NCI-H1092 (cell line): ENCODE results near the gene CHST11.
"Not testable (repeated sequence)": the region's sequence is repeated elsewhere in the genome, so short reads cannot be mapped to it uniquely, and the experiment has no call there.

Experiments
- DNase-seq: peaks from one replicate; lab custom pipeline; 2025; lab: John Stamatoyannopoulos, UW

The CHST11 gene

DNA sequence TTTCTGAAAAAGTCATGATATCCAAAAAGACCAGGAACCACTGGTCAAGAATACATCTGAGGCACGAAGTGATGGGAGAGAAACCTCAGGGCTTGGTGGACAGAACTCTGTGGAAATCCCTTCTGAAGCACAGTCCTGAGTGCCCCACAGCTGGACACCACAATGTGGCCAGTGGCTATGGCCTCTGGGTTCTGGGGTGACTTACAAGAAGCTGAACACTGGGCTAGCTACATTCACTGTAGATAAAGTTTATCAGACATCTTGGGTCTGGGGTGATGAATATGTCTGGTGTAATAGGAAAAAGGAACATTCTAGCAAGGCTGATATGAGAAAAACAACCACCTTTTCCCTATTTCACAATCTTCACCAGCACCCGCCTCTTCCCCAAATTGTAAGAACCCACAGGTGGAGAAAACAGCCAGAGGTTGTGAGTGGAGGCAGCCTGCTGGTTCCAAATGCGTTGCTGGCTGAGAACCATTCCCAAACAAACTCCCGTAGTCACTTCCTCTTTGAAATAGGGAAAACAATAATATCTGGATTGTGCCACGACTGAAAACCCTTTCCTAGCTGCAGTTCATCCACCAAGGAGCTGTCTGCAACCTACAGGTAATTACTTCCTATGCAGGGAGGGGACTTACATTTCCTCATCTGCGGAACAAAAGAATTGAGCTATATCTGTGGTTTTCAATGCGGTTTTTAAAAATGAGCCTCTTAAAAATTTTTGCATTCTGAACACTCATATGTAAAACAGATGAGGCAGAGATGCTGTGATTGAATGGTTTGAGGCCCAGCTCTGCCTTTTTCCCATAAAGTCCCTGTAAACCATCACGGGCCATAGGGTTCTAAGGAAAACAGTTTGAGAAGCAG lies 307.7 kb downstream of the CHST11 start:
- no peak for DNase-seq

DNA sequence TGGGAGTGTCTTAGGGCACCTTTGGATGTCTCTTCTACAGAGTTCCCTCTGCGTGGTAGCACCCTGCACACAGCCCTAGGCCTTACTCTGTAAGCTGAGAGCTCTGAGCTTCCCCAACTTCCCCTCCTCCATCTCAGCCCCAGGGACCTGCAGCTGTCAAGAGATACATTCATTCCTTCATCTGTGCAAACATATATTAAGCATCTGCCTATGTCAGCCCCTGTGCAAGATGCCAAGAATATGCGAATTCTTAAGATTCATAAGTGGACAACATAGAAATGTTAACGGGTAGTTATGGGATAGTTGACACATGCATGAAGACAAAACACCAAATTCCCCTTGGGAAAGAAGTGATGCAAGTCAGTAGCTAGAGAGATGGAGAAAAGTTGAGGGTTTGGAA lies 310.5 kb downstream of the CHST11 start:
- no peak for DNase-seq

DNA sequence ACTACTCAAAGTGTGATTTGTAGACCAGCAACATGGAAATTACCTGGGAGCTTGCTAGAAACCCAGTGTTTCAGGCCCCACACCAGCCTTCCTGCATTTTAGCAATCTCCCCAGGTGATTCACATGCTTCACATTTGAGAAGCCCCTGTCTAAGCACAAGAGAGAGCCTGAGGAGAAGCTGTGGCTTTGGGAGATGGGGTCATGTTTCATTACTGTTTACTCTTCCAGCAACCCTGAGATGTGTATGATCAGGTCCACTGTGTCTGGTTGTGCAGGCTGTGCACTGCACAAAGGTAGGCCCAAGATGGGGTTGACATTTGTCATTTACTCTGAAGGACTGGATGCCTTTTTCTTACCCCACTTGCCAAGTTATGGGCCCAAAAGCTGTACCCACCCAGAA lies 311.3 kb downstream of the CHST11 start:
- DNase-seq, result no peak

DNA sequence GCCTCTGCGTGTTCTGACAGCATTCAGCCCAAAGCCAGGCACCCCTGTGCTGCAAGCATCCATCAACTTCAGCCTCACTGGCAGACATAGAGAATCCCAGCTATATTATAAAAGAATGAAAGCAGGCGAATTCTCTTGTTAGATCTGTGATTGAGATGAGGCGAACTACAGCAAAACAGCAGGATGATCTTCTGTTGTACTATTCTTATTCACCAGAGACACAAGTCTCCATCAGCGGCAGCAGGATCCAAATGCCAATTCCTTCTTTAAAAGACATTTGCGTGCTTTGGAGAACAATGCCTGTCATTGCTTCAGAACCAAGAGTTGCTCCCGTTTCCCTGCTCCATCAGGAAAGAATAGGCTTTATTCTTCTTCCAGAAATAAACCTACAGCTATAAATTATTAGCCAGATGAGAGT lies 312.4 kb downstream of the CHST11 start:
- DNase-seq, result no peak

DNA sequence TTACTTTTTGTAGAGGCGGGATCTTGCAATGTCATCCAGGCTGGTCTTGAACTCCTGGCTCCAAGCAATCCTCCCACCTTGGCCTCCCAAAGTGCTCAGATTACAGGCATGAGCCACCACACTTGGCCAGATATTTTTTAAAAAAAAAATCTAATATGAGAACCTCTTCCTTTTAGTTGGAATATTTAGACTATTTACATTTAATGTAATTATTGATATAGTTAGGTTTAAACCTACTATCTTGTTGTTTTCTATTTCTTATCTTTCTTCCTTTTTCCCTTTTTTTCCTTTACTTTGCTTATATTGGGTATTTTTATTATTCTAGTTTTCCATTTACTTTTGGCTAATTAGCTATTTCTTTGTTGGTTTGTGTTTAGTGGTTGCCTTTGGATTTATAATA lies 315.6 kb downstream of the CHST11 start:
- DNase-seq, result no peak

DNA sequence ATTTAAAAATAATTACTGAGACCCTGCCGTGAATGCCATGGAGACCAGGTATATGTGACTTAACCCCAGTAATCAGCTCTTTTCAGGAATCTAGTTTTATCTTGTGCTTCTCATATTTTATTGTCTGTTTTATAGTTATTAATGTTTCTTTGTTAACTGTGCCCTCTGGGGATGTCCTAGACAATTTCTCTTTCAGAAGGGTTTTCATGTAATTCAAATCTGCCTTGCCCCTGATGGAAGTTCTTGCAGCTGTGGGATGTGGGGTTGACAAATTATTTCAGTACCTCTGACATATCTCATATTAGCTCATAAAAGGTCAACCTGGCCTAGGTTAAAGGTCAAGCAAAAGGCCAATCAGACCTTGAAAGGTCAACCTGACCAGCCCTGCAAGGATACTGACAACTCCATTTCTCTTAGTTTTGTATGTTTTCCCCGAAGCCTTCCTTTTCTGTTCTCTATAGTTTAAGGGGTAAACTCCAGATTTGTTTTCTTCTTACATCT lies 319.0 kb downstream of the CHST11 start:
- DNase-seq, result no peak

DNA sequence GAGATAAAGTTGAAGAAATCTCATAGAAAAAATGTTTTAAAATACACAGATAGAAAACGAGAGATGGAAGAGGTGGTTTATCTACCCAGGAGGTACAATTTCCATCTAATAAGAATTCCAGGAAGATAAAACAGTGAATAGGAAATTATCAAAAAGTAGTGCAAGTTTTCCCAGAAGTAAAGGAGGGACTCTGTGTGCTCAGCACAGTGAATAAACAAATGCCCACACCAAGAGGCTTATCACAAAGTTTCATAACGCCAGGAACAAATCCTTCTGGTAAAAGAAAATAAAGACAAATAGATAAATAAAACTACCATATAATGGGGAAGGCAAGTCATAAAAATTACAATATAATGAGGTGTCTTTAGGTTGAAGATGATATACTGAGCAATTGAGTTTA lies 322.4 kb downstream of the CHST11 start:
- no peak for DNase-seq

DNA sequence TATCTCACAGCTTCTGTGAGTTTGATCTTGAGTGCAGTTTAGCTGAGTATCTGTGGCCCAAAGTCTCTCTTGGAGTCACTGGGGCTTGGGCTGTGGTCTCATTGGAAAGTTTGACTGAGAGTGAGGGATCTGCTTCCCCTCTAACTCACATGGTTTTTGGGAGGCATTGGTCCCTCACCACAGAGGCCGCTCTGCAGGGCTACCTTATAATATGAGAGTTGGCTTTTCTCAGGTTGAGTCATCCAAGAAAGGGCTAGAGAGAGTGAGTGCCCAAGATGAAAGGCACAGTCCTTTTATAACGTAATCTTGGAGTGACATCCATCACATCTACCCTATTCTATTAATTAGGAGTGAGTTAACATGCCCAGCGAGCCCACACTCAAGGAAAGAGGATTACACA lies 325.5 kb downstream of the CHST11 start:
- DNase-seq, result no peak

DNA sequence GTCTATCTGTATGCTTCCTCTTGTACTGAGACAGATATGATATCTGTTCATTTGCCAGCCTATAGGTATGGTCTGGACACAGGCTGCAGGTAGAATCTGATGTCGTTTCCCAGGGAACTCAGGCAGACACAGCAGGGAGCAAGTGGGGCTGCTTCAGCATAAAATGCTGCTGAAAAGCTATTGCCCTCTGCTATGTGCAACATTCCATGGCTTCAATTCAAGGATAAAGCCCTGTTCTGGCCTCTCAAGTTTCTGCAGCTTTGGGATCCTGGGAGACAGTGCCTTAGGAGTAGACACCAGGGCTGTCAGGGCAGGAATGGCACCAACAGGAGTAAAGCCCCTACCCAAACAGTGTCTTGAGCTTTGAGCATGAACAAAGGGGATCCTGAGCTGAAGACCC lies 327.8 kb downstream of the CHST11 start:
- no peak for DNase-seq

DNA sequence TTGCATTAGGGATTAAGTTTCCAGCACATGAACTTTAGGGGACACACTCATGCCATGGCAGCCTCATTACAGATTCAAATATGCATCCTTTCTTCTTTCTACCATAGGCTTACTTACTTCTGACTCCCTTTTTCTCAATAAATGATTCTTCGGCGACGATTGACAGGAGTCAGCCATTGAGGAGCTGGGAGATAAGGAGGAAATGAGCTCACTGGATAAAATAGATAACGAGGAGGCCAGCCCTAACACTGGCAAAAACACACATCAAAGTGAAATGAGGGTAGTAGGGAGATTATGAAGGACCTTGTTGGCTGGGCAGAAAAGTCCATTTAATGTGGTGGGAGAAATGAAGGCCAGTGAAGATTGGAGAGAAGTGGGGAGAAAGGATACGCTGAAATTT lies 329.1 kb downstream of the CHST11 start:
- DNase-seq, result no peak

DNA sequence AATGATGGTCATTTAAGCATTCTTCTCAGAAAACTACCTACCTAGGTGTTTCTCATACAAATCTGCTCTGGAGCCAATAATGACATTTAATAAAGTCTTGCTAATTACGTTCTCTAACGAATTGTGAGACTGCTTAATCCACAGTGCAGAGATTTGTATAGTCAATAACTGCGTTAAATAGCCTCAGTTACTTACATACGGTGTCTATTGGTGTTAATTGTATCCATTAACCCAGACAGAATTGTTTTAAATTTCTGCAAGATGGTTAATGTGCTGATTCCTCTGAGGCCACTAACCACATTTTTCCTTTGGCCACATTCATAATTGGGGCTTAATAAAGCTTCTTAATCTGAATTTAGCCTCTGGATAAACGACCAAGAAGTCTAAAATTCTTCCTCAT lies 329.6 kb downstream of the CHST11 start:
- no peak for DNase-seq

DNA sequence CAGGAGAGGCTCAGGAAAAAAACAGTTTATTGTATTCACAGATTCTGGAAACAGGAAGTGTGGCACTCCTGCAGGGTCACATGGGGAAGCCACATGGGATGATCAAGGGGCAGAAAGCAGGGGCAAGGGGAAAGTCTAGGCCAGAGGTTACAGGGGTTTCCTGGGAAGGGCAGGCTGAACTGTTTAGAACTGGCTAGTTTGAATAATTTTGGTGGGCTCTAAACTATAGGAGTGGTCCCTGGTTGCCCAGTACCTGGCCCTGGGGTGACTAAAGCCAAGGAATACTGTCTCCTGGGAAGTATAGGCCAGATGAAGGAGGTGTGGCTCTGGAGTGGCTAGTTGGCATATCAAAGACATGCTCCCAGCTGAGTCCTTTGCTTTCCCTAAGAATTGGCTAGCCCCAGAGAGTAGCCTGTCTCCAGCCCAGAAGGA lies 332.1 kb downstream of the CHST11 start:
- no peak for DNase-seq

DNA sequence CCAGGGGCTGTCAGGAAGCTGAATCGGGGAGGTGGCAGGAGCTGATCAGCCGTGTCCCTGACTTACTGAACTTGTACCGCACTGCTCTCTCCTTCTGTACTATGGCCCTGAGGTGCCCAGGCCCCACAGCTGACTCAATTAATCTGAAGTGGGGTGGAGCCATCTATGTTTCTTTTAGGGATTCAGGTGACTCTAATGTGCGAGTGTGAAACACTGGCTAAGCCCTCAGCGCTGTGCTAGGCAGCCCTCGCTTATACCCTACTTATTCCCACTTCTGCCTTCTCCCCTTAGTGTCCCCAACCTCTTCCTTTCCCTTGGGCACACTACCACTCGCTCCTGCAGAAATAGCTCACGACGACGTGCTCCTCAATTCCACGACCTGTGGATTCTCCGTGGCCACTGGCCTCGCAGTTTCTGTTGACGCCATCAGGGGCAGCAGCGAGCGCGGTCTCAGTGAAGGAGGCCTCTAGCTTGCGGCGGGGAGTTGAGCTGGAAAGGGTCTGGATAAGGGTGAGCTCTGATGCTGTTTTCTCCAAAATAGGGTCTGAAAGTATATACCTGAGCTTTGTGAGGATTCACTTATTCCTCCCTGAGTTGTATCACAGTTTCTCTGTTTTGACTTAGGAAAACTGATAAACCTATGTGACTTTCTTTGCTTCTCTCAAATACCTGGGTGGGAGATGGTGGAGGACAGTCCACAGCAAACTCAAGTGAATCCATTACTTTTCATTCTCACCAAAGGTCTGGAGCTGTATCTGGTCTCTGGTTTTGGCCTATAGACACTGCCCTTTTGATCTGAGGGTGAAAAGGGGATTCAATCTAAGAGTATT lies 333.8 kb downstream of the CHST11 start:
- DNase-seq, result no peak

DNA sequence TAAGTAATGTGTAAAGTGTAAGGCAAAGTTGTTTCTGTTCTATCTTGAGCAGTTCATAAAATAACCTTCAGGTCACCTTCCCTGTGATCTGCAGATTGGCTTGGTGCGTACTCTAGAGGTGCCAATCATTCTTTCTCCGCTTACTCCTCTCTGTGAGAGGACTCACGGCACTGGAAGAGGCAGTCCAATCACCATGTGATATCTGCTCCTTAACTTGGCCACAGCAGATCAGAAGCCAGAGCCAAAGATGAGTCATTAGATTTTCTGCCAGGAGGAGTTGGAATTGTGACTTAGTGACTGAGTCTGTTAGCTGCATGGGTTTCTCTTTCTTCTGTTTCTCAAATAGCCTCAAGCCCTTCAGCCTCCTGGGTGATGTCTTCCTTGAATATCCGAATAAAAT lies 335.8 kb downstream of the CHST11 start:
- DNase-seq, result no peak

DNA sequence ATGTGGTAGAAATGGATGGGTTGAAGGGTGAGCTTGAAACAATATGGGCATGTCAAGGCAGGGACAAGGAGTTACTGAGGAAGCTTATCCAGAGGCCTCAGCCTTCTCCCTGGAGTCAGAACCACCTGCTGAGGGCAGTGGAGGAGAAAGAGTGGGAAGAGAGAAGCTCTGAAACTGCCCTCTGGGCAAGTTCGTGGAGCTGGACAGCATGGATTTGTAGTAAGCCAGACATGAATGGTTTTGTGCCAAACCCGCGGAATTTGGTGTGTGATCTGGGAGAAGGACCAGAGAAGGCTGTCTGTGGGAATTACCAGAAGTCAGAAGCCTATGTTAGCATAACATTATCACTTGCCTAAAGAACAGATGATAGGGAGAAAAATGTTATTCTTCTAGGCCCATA lies 336.5 kb downstream of the CHST11 start:
- DNase-seq, result no peak

DNA sequence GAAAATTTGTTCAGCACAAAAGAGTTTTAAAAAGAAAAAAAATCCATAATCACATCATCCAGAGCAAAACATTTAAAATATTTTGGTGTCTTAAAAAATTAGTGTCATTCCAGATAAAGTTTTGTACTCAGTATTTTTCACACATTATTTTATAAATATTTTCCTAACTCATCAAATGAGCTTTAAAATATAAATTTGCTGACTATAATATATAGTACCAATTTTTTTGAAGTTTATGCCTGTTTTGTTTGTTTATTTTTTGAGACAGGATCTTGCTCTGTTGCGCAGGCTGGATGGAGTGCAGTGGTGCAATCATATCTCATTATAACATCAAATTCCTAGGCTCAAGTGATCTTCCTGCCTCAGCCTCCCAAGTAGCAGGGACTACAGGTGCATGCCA lies 337.2 kb downstream of the CHST11 start:
- DNase-seq, result no peak

DNA sequence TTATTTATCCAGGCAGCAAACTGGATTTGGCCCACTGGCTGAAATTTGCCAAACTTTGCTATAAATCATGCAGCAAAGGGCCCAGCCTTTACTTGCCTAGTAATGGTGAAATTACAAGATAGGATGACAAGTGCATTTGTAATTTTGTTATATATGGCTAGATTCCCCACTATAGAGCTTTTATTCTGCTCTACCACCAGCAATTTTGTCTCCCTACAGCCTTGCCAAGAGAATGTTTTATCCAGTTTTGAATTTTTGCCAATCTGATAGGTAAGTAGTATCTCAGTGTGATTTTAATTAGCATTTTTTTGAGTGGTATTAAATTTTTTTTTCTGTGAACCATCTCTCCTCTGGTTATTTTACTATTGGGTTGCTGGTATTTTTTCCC lies 339.7 kb downstream of the CHST11 start:
- no peak for DNase-seq

DNA sequence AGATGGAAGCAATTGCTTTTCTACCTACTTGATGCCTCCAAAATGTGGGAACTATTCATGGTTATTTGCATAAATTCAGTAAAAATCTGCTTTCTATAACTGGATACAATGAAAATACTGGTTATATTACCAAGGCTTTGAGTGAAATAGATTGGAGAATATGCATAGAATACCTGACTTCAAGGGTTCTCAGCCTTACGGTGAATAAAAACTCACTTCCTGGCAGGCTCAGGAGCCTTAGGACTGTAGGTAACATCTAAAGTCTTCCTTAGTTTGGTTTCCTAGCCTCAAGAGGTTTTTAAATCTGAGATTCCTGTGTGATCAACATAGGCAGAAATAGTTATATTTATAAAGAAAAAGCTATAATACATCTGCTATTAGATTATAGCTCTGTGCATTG lies 342.7 kb downstream of the CHST11 start:
- DNase-seq, result no peak

DNA sequence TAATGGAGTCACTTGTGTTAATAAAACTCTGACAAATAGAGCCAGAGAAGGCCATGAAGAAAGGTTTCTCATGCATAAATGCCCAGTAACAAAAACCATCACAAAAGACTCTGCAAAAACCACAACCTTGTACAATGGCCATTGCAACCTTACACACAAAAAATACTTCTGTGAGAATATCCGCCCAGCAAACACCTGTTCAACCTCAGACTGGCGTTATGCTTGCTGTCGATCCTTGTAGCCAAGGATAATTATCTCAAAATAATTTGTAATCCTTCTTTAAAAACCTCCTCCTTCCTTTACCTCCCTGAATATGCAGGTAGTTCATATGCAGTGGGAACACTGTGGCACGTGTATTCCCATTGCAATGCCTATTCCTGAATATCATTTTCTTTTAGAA lies 344.3 kb downstream of the CHST11 start:
- DNase-seq, result no peak

DNA sequence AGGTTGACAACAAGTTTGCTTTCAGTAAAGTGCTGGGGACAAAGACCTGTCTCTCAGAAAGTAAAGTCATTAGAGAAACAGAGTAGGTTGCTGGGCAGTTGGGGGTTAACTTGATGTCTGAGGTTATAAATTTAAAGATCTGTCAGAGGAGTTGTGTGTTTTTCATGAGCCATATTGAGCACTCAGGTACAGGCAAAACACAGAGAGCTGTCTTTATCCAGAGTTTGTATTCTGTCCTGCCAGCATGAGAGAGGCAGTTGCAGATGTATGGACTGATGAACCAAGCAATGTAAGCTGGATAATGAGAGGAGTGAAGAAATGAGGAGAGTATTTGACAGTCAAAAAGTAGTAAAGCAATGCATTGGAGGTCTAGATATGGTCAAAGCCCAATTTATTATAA lies 344.7 kb downstream of the CHST11 start:
- no peak for DNase-seq

DNA sequence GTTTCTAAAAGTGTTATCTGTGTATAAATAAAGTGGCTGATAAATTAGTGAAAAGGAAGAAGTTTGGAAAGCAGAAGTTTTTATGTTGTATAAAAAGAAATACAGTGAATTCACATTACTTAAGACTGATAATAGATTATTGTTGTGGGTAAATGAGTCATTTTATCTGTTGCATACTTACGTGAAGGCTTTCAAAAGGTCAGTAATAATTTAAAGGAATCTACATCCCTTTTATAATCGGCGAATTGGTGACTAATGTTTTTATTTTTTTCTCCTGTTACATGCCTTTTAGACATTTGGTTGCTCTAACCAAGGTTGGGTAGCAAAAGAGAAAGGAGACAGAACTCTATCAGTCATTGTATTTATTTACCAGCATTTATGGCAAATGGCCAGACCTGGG lies 345.5 kb downstream of the CHST11 start:
- DNase-seq, result no peak

DNA sequence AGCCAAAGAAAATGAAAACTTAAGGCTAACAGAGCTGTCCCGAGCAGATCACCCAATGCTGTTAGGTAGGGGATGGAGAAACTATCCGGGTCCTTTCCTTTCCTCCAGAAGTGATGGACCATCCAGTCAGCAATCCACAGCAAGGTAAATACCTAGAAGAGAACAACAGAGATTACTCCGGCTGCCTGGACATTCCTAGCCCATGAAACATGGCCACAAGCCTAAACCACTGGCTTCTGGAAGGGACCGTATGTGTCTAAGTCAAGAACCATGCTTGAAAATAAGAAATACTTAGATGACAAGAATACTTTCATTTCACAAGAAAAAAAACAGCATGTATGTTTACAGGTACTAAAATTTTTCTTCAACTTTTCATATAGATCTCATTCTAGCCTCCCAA lies 348.4 kb downstream of the CHST11 start:
- DNase-seq, result no peak

DNA sequence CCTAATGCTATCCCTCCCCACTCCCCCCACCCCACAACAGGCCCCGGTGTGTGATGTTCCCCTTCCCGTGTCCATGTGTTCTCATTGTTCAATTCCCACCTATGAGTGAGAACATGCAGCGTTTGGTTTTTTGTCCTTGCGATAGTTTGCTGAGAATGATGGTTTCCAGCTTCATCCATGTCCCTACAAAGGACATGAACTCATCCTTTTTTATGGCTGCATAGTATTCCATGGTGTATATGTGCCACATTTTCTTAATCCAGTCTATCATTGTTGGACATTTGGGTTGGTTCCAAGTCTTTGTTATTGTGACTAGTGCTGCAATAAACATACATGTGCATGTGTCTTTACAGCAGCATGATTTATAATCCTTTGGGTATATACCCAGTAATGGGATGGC lies 349.4 kb downstream of the CHST11 start:
- DNase-seq, result not testable (repeated sequence)
